GM18499 (cell line): Measurements from ENCODE around the gene DRC3.

Experiments
- ATAC-seq: cut with Tn5 transposase; IDR thresholded peaks from one replicate; pipeline ENCODE4 v1.9.1; 2021; ENCODE audit warnings: moderate number of reproducible peaks; ENCODE audit not compliant: insufficient read depth, unreplicated experiment

DRC3 gene

GRCh38 chr17:18039535-18040260 is 67.0 kb downstream of the DRC3 start:
- ATAC-seq: peak; percentile 3

GRCh38 chr17:18040261-18040858 is 67.7 kb downstream of the DRC3 start:
- no peak for ATAC-seq

GRCh38 chr17:18041776-18042175 is 69.1 kb downstream of the DRC3 start:
- ATAC-seq: no peak

- no peak for ATAC-seq
Observed at GRCh38 chr17:18042983-18043382, 70.3 kb downstream of the DRC3 start.

- no peak for ATAC-seq
Observed at GRCh38 chr17:18043491-18043890, 70.8 kb downstream of the DRC3 start.

- ATAC-seq: no peak
Observed at GRCh38 chr17:18044609-18045008, 71.9 kb downstream of the DRC3 start.

GRCh38 chr17:18045691-18046350 is 73.2 kb downstream of the DRC3 start:
- ATAC-seq: no peak

GRCh38 chr17:18055597-18055996 is 82.9 kb downstream of the DRC3 start:
- no peak for ATAC-seq

- no peak for ATAC-seq
Observed at GRCh38 chr17:18056214-18056613, 83.6 kb downstream of the DRC3 start.

- ATAC-seq: no peak
Observed at GRCh38 chr17:18059283-18059682, 86.6 kb downstream of the DRC3 start.

- ATAC-seq: no peak
Observed at GRCh38 chr17:18064053-18064452, 91.4 kb downstream of the DRC3 start.

GRCh38 chr17:18065546-18065945 is 92.9 kb downstream of the DRC3 start:
- ATAC-seq: no peak
